K562 (cell line): ENCODE results near the gene TMCC1. TPM values are rescaled to one million over a fixed set of nuclear protein-coding genes. Genes with fewer than 3 reads are reported as not detected.

Experiments
- ESRRA ChIP-seq: fragments of 450-650 bp; IDR thresholded peaks from 2 replicates; pipeline ENCODE4 v1.6.1; 2014; ENCODE audit warnings: low read depth, mild to moderate bottlenecking, moderate library complexity, borderline replicate concordance
- PCBP1 ChIP-seq: fragments of 200-400 bp; formaldehyde crosslinking; IDR thresholded peaks from 2 replicates; pipeline ENCODE4 v1.6.1; 2018; ENCODE audit warnings: mild to moderate bottlenecking, low read depth, low read length; ENCODE audit not compliant: poor library complexity, severe bottlenecking
- REST ChIP-seq, 2 experiments: fragments of 450-650 bp; formaldehyde crosslinking in 1 of 2; IDR thresholded peaks; 2 replicates each; pipeline versions ENCODE4 v1.4.0 to v1.6.1; 2014 to 2020; ENCODE audit warnings: mild to moderate bottlenecking in 2 of 2, borderline replicate concordance in 1 of 2, low read depth in 1 of 2
- polyA plus RNA-seq, 8 experiments: library from polyadenylated mRNA; depleted of rRNA in 4 of 8; stranded (reverse) in 5 of 8; unstranded in 3 of 8; fragments of >200 nt; fragmentation: Nextera tagmentation in 2 of 8; fragmentation: Illumina TruSeq in 1 of 8; extraction: Ambion mirVana in 2 of 8; extraction: Trizol in 1 of 8; gene quantifications; 2 replicates each; pipeline versions ENCODE4 v1.2.1 to v1.2.3, GENCODE V29; 2011 to 2014; ENCODE audit warnings: inconsistent platforms in 1 of 8, missing spikeins in 1 of 8
- total RNA-seq, 7 experiments: library from RNA; depleted of rRNA in 6 of 7; stranded (reverse); fragments of >200 nt in 6 of 7; fragmentation: Illumina TruSeq in 2 of 7; extraction: Trizol in 2 of 7; gene quantifications; 2 replicates each; pipeline versions ENCODE4 v1.2.1 to v1.2.3, GENCODE V29; 2011 to 2021; ENCODE audit warnings: low replicate concordance in 1 of 7

Gene TMCC1
- total and polyA plus RNA-seq, 9 of the 15 experiments (the other 6 are each of a cell fraction or from before 2014, with no cell fraction given), result 0.89 to 8.7 (median 4.0) TPM

- TF ChIP-seq REST (IDR thresholded peaks at IDR 0.05; ENCODE audit: borderline replicate concordance) (peak; percentile 34), REST (CRISPR knock-in tag; IDR thresholded peaks at IDR 0.05; ENCODE audit: low read depth) (no peak), ESRRA (peak; percentile 26; the same call in 1 of the 2 replicates), PCBP1 (no peak)
Observed at GRCh38 chr3:129892857-129893580, 492 bp downstream of the TMCC1 start (continued).
